ENCODE results near the gene XYLT2. TPM values are rescaled to one million over a fixed set of nuclear protein-coding genes. Genes with fewer than 3 reads are reported as not detected.
"Not testable (repeated sequence)": the region's sequence is repeated elsewhere in the genome, so short reads cannot be mapped to it uniquely, and the experiment has no call there.

Gene XYLT2
- total RNA-seq, 1 experiment from 2014 or later, result 41.8 TPM

GRCh38 chr17:50329716-50330115, 16.2 kb upstream of the XYLT2 start:
- Histone ChIP-seq H3K4me1 (replicated peaks) (no peaks in the 10 kb centered on the region), H3K4me3 (no peak overlapping the region), H3K36me3 (no peaks in the 10 kb centered on the region), H3K27ac (no peak overlapping the region), H3K9me3 (replicated peaks) (no peaks in the 10 kb centered on the region), H3K27me3 (replicated peaks) (no peaks in the 10 kb centered on the region)
- no peak for DNase-seq (ENCODE audit: low read depth in 1 of 2, low spot score in 2 of 2)

GRCh38 chr17:50330151-50330775, 15.7 kb upstream of the XYLT2 start:
- Histone ChIP-seq H3K27ac (no peak overlapping the region), H3K9me3 (replicated peaks) (no peaks in the 10 kb centered on the region), H3K4me1 (replicated peaks) (no peaks in the 10 kb centered on the region), H3K36me3 (no peaks in the 10 kb centered on the region), H3K27me3 (replicated peaks) (0 out of 2 replicates have a peak, but pooled peaks cover 2% of the 10 kb centered on the region), H3K4me3 (no peak overlapping the region)
- DNase-seq (ENCODE audit: low read depth in 1 of 2, low spot score in 2 of 2), result no peak

- 0 out of 2 replicates have a peak, but pooled peaks cover 2% of the 10 kb centered on the region for H3K27me3 ChIP-seq (replicated peaks)
- H3K4me1 ChIP-seq (replicated peaks), result no peaks in the 10 kb centered on the region
- H3K36me3 ChIP-seq, result no peaks in the 10 kb centered on the region
- no peak for DNase-seq (ENCODE audit: low read depth in 1 of 2, low spot score in 2 of 2)
- no peak overlapping the region for H3K27ac ChIP-seq
- H3K9me3 ChIP-seq (replicated peaks), result no peaks in the 10 kb centered on the region
- H3K4me3 ChIP-seq, result no peak overlapping the region
Observed at GRCh38 chr17:50331085-50331791, 14.7 kb upstream of the XYLT2 start.

GRCh38 chr17:50332196-50332595, 13.7 kb upstream of the XYLT2 start:
- Histone ChIP-seq H3K4me1 (replicated peaks) (no peaks in the 10 kb centered on the region), H3K27me3 (replicated peaks) (0 out of 2 replicates have a peak, but pooled peaks cover 2% of the 10 kb centered on the region), H3K9me3 (replicated peaks) (no peaks in the 10 kb centered on the region), H3K4me3 (no peak overlapping the region), H3K36me3 (no peaks in the 10 kb centered on the region), H3K27ac (no peak overlapping the region)
- no peak for DNase-seq (ENCODE audit: low read depth in 1 of 2, low spot score in 2 of 2)

- not testable (repeated sequence) for H3K36me3 ChIP-seq; H3K9me3 ChIP-seq (replicated peaks); DNase-seq (ENCODE audit: low read depth in 1 of 2, low spot score in 2 of 2); H3K27me3 ChIP-seq (replicated peaks); H3K4me3 ChIP-seq; H3K4me1 ChIP-seq (replicated peaks); H3K27ac ChIP-seq
Observed at GRCh38 chr17:50333291-50334057, 12.5 kb upstream of the XYLT2 start.

- H3K27me3 ChIP-seq (replicated peaks), result peaks cover 7% of the 10 kb centered on the region; the same call in 1 of the 2 replicates
- H3K36me3 ChIP-seq, result no peaks in the 10 kb centered on the region
- no peak for DNase-seq (ENCODE audit: low read depth in 1 of 2, low spot score in 2 of 2)
- H3K4me1 ChIP-seq (replicated peaks), result no peaks in the 10 kb centered on the region
- H3K27ac ChIP-seq, result no peak overlapping the region
- H3K9me3 ChIP-seq (replicated peaks), result no peaks in the 10 kb centered on the region
- H3K4me3 ChIP-seq, result no peak overlapping the region
Observed at GRCh38 chr17:50337956-50338355, 8.0 kb upstream of the XYLT2 start.

- no peak overlapping the region for H3K4me3 ChIP-seq
- no peaks in the 10 kb centered on the region for H3K4me1 ChIP-seq (replicated peaks)
- no peak for DNase-seq (ENCODE audit: low read depth in 1 of 2, low spot score in 2 of 2)
Observed at GRCh38 chr17:50338645-50339044, 7.3 kb upstream of the XYLT2 start.

GRCh38 chr17:50339381-50339780, 6.5 kb upstream of the XYLT2 start:
- Histone ChIP-seq H3K4me1 (replicated peaks) (no peaks in the 10 kb centered on the region), H3K9me3 (replicated peaks) (no peaks in the 10 kb centered on the region), H3K4me3 (no peak overlapping the region), H3K27ac (no peak overlapping the region), H3K36me3 (no peaks in the 10 kb centered on the region), H3K27me3 (replicated peaks) (peaks cover 7% of the 10 kb centered on the region; the same call in 1 of the 2 replicates)
- DNase-seq (ENCODE audit: low read depth in 1 of 2, low spot score in 2 of 2), result no peak

More at GRCh38 chr17:50338645-50339044, 7.3 kb upstream of the XYLT2 start:
- H3K36me3 ChIP-seq, result no peaks in the 10 kb centered on the region
- no peak overlapping the region for H3K27ac ChIP-seq
- H3K27me3 ChIP-seq (replicated peaks), result peaks cover 7% of the 10 kb centered on the region; the same call in 1 of the 2 replicates
- no peaks in the 10 kb centered on the region for H3K9me3 ChIP-seq (replicated peaks)

- H3K4me1 ChIP-seq (replicated peaks), result peaks cover 25% of the 10 kb centered on the region
- H3K27me3 ChIP-seq (replicated peaks), result peaks cover 5% of the 10 kb centered on the region; the same call in 1 of the 2 replicates
- H3K27ac ChIP-seq, result no peak overlapping the region
- H3K9me3 ChIP-seq (replicated peaks), result no peaks in the 10 kb centered on the region
- H3K36me3 ChIP-seq, result peaks cover 6% of the 10 kb centered on the region
- no peak for DNase-seq (ENCODE audit: low read depth in 1 of 2, low spot score in 2 of 2)
- no peak overlapping the region for H3K4me3 ChIP-seq
Observed at GRCh38 chr17:50344731-50345365, 1.1 kb upstream of the XYLT2 start.

- Histone ChIP-seq H3K4me1 (replicated peaks) (peaks cover 25% of the 10 kb centered on the region), H3K36me3 (peaks cover 6% of the 10 kb centered on the region), H3K27ac (0 out of 2 replicates have a peak overlapping the region, but pooled peaks have one; percentile 22), H3K27me3 (replicated peaks) (no peaks in the 10 kb centered on the region), H3K4me3 (peak overlapping the region; percentile 91), H3K9me3 (replicated peaks) (no peaks in the 10 kb centered on the region)
- peak; percentile 54 to 64 for DNase-seq (ENCODE audit: low read depth in 1 of 2, low spot score in 2 of 2)
Observed at GRCh38 chr17:50346313-50347116, 589 bp downstream of the XYLT2 start.

GRCh38 chr17:50347117-50347893, 1.4 kb downstream of the XYLT2 start:
- no peak overlapping the region for H3K27ac ChIP-seq

GRCh38 chr17:50347894-50348291, 2.0 kb downstream of the XYLT2 start:
- Histone ChIP-seq H3K4me1 (replicated peaks) (peaks cover 25% of the 10 kb centered on the region), H3K27ac (no peak overlapping the region), H3K9me3 (replicated peaks) (no peaks in the 10 kb centered on the region), H3K27me3 (replicated peaks) (no peaks in the 10 kb centered on the region), H3K36me3 (peaks cover 11% of the 10 kb centered on the region), H3K4me3 (no peak overlapping the region)
- no peak for DNase-seq (ENCODE audit: low read depth in 1 of 2, low spot score in 2 of 2)

More at GRCh38 chr17:50347117-50347893, 1.4 kb downstream of the XYLT2 start:
- Histone ChIP-seq H3K4me1 (replicated peaks) (peaks cover 25% of the 10 kb centered on the region), H3K36me3 (peaks cover 6% of the 10 kb centered on the region), H3K4me3 (peak overlapping the region; percentile 91), H3K27me3 (replicated peaks) (no peaks in the 10 kb centered on the region), H3K9me3 (replicated peaks) (no peaks in the 10 kb centered on the region)
- no peak for DNase-seq (ENCODE audit: low read depth in 1 of 2, low spot score in 2 of 2)
